Stimulated activated CD8-positive, alpha-beta memory T cell treated with anti-CD3 and anti-CD28 coated beads, Interleukin-15, amount 100 ng/mL, for 1 hour (primary cell): ENCODE measurements around the gene ELFN1.

Source experiments
- DNase-seq: peaks from one replicate; pipeline ENCODE4 v3.0.0-alpha.2; 2020; ENCODE audit warnings: low read depth

The ELFN1 gene

GRCh38 chr7:1694611-1695511, 24.8 kb downstream of the ELFN1 start:
- no peak for DNase-seq

GRCh38 chr7:1695800-1696454, 25.9 kb downstream of the ELFN1 start:
- no peak for DNase-seq

- DNase-seq: no peak
These were observed 26.8 kb downstream of the ELFN1 start for GRCh38 chr7:1696671-1697498.

GRCh38 chr7:1697499-1698125, 27.5 kb downstream of the ELFN1 start:
- no peak for DNase-seq

GRCh38 chr7:1698201-1698600, 28.1 kb downstream of the ELFN1 start:
- DNase-seq: no peak

GRCh38 chr7:1698951-1699350, 28.9 kb downstream of the ELFN1 start:
- DNase-seq: no peak

GRCh38 chr7:1700086-1700485, 30.0 kb downstream of the ELFN1 start:
- no peak for DNase-seq

GRCh38 chr7:1700536-1701333, 30.7 kb downstream of the ELFN1 start:
- no peak for DNase-seq

- DNase-seq: no peak
These were observed 32.6 kb downstream of the ELFN1 start for GRCh38 chr7:1702652-1703051.

- DNase-seq: no peak
These were observed 33.4 kb downstream of the ELFN1 start for GRCh38 chr7:1703441-1703840.

GRCh38 chr7:1703871-1704810, 34.1 kb downstream of the ELFN1 start:
- no peak for DNase-seq

GRCh38 chr7:1704811-1705738, 35.0 kb downstream of the ELFN1 start:
- DNase-seq: no peak

- no peak for DNase-seq
These were observed 35.8 kb downstream of the ELFN1 start for GRCh38 chr7:1705856-1706255.

GRCh38 chr7:1706381-1706720, 36.3 kb downstream of the ELFN1 start:
- no peak for DNase-seq

- DNase-seq: no peak
These were observed 36.9 kb downstream of the ELFN1 start for GRCh38 chr7:1706721-1707613.

- DNase-seq: no peak
These were observed 37.9 kb downstream of the ELFN1 start for GRCh38 chr7:1707756-1708595.

- no peak for DNase-seq
These were observed 38.6 kb downstream of the ELFN1 start for GRCh38 chr7:1708596-1709251.
